Right atrium auricular region (tissue), 2 donors: ENCODE data around the gene POLE. TPM values are rescaled to one million over a fixed set of nuclear protein-coding genes. Genes with fewer than 3 reads are reported as not detected.
A peak's percentile ranks its signal among the peaks of the same experiment; 100 is the strongest.

Experiments used
- DNase-seq: peaks from one replicate; pipeline ENCODE4 v3.0.0-alpha.2; 2019; ENCODE audit warnings: low spot score
- H3K27ac ChIP-seq, 2 donors: fragments of 200-600 bp; sonication (generic); 1 replicate in 1 of 2; 2 replicates in 1 of 2; pipeline ENCODE4 v1.5.1; 2016 to 2019
- H3K27me3 ChIP-seq, 2 donors: fragments of 200-600 bp; sonication (generic); one replicate each; pipeline versions ENCODE4 v1.5.1 to v1.6.0; 2017 to 2019
- H3K36me3 ChIP-seq: fragments of 200-600 bp; sonication (generic); one replicate; pipeline ENCODE4 v1.5.1; 2016
- H3K4me1 ChIP-seq, 2 donors: fragments of 200-600 bp; sonication (generic); one replicate each; pipeline versions ENCODE4 v1.5.1 to v1.6.0; 2017 to 2019
- H3K4me3 ChIP-seq, 2 donors: fragments of 200-600 bp; sonication (generic); 1 replicate in 1 of 2; 2 replicates in 1 of 2; pipeline ENCODE4 v1.5.1; 2017 to 2019; ENCODE audit warnings: mild to moderate bottlenecking in 1 of 2, moderate library complexity in 1 of 2
- H3K9me3 ChIP-seq, 2 donors: fragments of 200-600 bp; sonication (generic); one replicate each; pipeline ENCODE4 v1.5.1; 2019
- CTCF ChIP-seq, 2 donors: fragments of 200-600 bp; sonication (generic); IDR thresholded peaks; one replicate each; pipeline ENCODE4 v1.5.1; 2019; ENCODE audit warnings: antibody characterized with exemption in 2 of 2
- total RNA-seq, 2 donors: library from RNA; depleted of rRNA; stranded (reverse); fragments of >200 nt; gene quantifications; one replicate each; pipeline ENCODE4 v1.1.0, GENCODE V29; 2016

The POLE gene
- total RNA-seq, 2 donors from 2014 or later, result 10.2 to 13.9 TPM

DNA sequence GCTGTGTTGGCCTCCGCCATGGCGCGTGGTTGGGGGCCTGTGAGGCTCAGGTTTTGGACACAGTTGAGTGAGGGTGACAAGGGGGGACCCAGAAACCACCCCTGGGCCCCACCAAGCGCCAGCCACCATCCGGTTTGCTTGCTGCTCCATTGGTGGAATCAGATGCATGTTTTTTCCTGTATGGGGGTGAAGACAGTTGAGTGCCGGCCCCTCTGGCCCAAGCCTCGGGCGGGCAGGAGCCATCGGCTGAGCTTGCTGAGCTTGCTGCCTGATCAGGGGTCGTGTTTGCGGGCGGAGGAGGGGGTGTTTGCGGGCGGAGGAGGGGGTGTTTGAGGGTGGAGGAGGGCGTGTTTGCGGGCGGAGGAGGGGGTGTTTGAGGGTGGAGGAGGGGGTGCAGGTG lies 29.9 kb upstream of the POLE start:
- Histone ChIP-seq H3K27me3 (no peaks in the 10 kb centered on the region), H3K9me3 (no peaks in the 10 kb centered on the region), H3K4me1 (peaks cover 0 to 1% of the 10 kb centered on the region in 2 donors), H3K27ac (no peak overlapping the region), H3K36me3 (peaks cover 48% of the 10 kb centered on the region), H3K4me3 (no peak overlapping the region)
- TF ChIP-seq CTCF (IDR thresholded peaks at IDR 0.05), result no peak
- DNase-seq, result no peak

DNA sequence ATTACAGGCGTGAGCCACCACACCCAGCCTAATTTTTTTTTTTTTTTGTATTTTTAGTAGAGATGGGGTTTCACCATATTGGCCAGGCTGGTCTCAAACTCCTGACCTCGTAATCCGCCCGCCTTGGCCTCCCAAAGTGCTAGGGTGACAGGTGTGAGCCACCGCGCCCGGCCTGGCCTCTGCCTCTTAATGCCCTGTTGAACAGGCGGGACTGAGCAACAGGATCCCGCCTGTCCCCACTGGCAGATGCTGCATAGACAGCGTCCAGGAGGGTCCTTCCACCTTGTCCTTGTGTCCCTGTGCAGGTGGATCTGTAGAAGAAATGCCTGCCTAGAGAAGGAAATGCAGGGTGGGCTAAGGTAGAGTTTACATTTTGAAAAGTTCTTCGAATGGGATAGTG lies 29.2 kb upstream of the POLE start:
- Histone ChIP-seq H3K36me3 (peaks cover 47% of the 10 kb centered on the region), H3K27me3 (no peaks in the 10 kb centered on the region), H3K27ac (no peak overlapping the region), H3K4me1 (peaks cover 0 to 8% of the 10 kb centered on the region in 2 donors), H3K4me3 (no peak overlapping the region), H3K9me3 (no peaks in the 10 kb centered on the region)
- DNase-seq, result no peak
- TF ChIP-seq CTCF (IDR thresholded peaks at IDR 0.05), result no peak

GRCh38 chr12:132715874-132716273 lies 28.7 kb upstream of the POLE start:
- no peaks in the 10 kb centered on the region for H3K27me3 ChIP-seq
- DNase-seq, result no peak
- H3K4me3 ChIP-seq, result no peak overlapping the region
- TF ChIP-seq CTCF (IDR thresholded peaks at IDR 0.05), result no peak
- no peaks in the 10 kb centered on the region for H3K9me3 ChIP-seq
- peaks cover 42% of the 10 kb centered on the region for H3K36me3 ChIP-seq
- H3K27ac ChIP-seq, result no peak overlapping the region
- peaks cover 0 to 10% of the 10 kb centered on the region in 2 donors for H3K4me1 ChIP-seq

DNA sequence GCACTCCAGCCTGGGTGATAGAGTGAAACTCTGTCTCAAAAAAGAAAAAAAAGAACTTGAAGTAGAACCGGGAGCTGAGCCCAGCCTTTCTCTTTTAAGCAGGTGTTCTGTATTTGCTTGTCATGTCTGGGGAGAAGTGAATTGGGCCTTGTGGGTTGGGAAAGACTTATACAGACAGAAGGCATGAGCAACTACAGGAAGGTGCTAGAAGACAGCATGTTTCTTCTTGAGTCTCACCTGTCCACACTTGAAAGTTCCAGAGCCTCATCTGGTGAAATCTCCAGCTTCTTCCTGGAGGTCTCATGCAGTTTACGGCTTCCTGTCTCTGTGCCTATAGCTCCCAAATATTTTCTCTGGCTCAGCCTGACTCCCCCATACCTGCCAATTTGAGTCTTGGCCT lies 26.0 kb upstream of the POLE start:
- H3K9me3 ChIP-seq, result no peaks in the 10 kb centered on the region
- no peak overlapping the region for H3K27ac ChIP-seq
- TF ChIP-seq CTCF (IDR thresholded peaks at IDR 0.05), result no peak
- DNase-seq, result no peak
- no peaks in the 10 kb centered on the region for H3K27me3 ChIP-seq
- no peak overlapping the region for H3K4me3 ChIP-seq
- H3K4me1 ChIP-seq, result peaks cover 0 to 18% of the 10 kb centered on the region in 2 donors
- H3K36me3 ChIP-seq, result peaks cover 25% of the 10 kb centered on the region

DNA sequence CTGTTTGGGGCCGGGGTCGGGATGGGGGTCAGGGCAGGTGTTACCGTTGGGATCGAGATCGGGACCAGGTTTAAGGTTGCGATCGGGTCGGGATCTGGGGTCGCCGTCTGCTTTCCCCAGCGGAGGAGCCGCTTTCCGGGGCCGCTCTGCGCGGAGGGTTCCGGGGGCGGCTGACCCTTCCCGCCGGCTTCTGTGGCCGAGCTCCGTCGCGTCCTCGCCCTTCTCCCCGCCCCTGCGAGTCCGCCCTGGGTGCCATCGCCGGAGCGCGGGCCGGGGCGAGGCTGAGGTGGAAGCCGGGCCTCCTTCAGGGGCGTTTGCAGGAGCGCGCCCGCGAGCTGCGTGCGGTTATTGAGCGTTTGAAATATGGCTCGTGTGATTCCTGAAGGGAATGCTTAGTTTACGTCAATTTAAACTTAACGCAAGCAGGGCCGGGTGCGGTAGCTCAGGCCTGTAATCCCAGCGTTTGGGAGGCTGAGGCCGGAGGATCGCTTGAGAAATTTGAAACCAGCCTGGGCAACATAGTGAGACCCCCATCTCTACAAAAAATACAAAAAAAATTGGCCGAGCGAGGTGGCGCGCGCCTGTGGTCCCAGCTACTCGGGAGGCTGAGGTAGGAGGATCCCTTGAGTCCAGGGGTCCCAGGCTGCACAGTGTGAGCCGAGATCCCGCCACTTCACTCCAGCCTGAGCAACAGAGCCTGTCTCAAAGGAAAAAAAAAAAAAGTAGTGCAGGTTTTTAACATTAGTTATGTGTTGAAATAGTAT lies 24.1 kb upstream of the POLE start:
- Histone ChIP-seq H3K36me3 (peaks cover 7% of the 10 kb centered on the region), H3K4me1 (peaks cover 0 to 18% of the 10 kb centered on the region in 2 donors), H3K27ac (peak overlapping the region in 1 of 2 donors; percentile 54), H3K4me3 (peak overlapping the region; percentile 71 to 83), H3K27me3 (no peaks in the 10 kb centered on the region), H3K9me3 (no peaks in the 10 kb centered on the region)
- TF ChIP-seq CTCF (IDR thresholded peaks at IDR 0.05), result no peak
- DNase-seq, result no peak
